ENCODE results near the gene SLCO1A2.
"Not testable (repeated sequence)": the region's sequence is repeated elsewhere in the genome, so short reads cannot be mapped to it uniquely, and the experiment has no call there.

SLCO1A2 gene

GRCh38 chr12:21334771-21335325, at the start of gene SLCO1A2:
SLCO1A2 (minus strand) TSS chr12:21334917; CDS start chr12:21334647, 270 bp downstream.
- no peak for DNase-seq

GRCh38 chr12:21384261-21384660, 49.5 kb upstream of the SLCO1A2 start:
- DNase-seq = no peak

GRCh38 chr12:21381320-21381719, 46.6 kb upstream of the SLCO1A2 start:
- DNase-seq = not testable (repeated sequence)

GRCh38 chr12:21379218-21379617, 44.5 kb upstream of the SLCO1A2 start:
- DNase-seq = no peak

- DNase-seq = no peak
Observed at GRCh38 chr12:21372602-21373001, 37.9 kb upstream of the SLCO1A2 start, which contains the start of gene IAPP. IAPP (plus strand) TSS chr12:21372902; CDS start chr12:21373352, 450 bp downstream.

GRCh38 chr12:21370845-21371449, 36.2 kb upstream of the SLCO1A2 start:
- no peak for DNase-seq

- no peak for DNase-seq
Observed at GRCh38 chr12:21369141-21369980, 34.6 kb upstream of the SLCO1A2 start.

- DNase-seq = not testable (repeated sequence)
Observed at GRCh38 chr12:21360632-21361031, 25.9 kb upstream of the SLCO1A2 start.

- DNase-seq = no peak
Observed at GRCh38 chr12:21354641-21355040, 19.9 kb upstream of the SLCO1A2 start.

- DNase-seq = no peak
Observed at GRCh38 chr12:21353948-21354347, 19.2 kb upstream of the SLCO1A2 start.

GRCh38 chr12:21353487-21353886, 18.8 kb upstream of the SLCO1A2 start:
- DNase-seq = no peak

- DNase-seq = no peak
Observed at GRCh38 chr12:21350975-21351374, 16.3 kb upstream of the SLCO1A2 start.

GRCh38 chr12:21346542-21347205, 12.0 kb upstream of the SLCO1A2 start:
- no peak for DNase-seq

- no peak for DNase-seq
Observed at GRCh38 chr12:21343636-21344035, 8.9 kb upstream of the SLCO1A2 start.

GRCh38 chr12:21341769-21342168, 7.1 kb upstream of the SLCO1A2 start:
- no peak for DNase-seq

- no peak for DNase-seq
Observed at GRCh38 chr12:21340403-21340802, 5.7 kb upstream of the SLCO1A2 start.

GRCh38 chr12:21339921-21340320, 5.2 kb upstream of the SLCO1A2 start:
- DNase-seq = no peak

GRCh38 chr12:21337959-21338744, 3.4 kb upstream of the SLCO1A2 start:
- peak in 1 of 56 donors; percentile 37 for DNase-seq

GRCh38 chr12:21337453-21337852, 2.7 kb upstream of the SLCO1A2 start:
- DNase-seq = peak in 6 of 56 donors; percentile 6 to 51 (median 20)

GRCh38 chr12:21336656-21337055, 1.9 kb upstream of the SLCO1A2 start:
- DNase-seq = peak in 40 of 56 donors; percentile 5 to 83 (median 38)

GRCh38 chr12:21330682-21331253, 3.9 kb downstream of the SLCO1A2 start:
- no peak for DNase-seq
